ENCODE results near the gene MYO1F.

DNA sequence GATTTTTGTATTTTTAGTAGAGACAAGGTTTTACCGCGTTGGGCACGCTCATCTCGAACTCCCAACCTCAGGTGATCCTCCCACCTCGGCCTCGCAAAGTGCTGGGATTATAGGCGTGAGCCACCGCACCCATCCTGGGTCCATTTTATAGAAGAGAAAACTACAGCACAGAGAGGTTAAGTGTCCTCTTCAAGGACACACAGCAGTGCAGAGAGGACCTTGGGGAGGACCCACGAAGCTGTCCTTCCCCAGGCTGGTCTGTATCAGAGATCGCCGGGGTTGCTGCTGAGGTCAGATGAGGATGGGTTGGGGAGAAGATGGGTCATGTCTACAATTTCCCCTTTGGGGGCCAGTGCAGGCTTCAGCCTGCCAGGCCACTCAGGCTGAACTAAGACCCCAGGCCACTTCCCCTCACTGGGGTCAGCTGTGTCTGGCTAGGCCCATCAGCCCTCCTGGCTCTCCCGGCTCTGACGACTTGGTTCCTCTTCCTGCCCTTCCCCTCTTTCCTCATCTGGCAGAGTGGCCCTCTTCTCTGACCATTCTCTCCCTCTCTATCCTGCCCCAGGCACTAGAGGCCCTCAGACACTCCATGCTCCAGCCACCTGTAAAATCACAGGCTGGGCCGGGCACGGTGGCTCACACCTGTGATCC lies 9.6 kb downstream of the MYO1F start:
- no peak for TF ChIP-seq CBX8 (IDR thresholded peaks at IDR 0.05)
- TF ChIP-seq JUNB (IDR thresholded peaks at IDR 0.05) = no peak
- no peak for TF ChIP-seq MYC (IDR thresholded peaks at IDR 0.05; ENCODE audit: borderline replicate concordance, low read length)
- TF ChIP-seq, protein P1, sequence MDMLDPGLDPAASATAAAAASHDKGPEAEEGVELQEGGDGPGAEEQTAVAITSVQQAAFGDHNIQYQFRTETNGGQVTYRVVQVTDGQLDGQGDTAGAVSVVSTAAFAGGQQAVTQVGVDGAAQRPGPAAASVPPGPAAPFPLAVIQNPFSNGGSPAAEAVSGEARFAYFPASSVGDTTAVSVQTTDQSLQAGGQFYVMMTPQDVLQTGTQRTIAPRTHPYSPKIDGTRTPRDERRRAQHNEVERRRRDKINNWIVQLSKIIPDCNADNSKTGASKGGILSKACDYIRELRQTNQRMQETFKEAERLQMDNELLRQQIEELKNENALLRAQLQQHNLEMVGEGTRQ (IDR thresholded peaks at IDR 0.05) = no peak
- TF ChIP-seq, protein P2, sequence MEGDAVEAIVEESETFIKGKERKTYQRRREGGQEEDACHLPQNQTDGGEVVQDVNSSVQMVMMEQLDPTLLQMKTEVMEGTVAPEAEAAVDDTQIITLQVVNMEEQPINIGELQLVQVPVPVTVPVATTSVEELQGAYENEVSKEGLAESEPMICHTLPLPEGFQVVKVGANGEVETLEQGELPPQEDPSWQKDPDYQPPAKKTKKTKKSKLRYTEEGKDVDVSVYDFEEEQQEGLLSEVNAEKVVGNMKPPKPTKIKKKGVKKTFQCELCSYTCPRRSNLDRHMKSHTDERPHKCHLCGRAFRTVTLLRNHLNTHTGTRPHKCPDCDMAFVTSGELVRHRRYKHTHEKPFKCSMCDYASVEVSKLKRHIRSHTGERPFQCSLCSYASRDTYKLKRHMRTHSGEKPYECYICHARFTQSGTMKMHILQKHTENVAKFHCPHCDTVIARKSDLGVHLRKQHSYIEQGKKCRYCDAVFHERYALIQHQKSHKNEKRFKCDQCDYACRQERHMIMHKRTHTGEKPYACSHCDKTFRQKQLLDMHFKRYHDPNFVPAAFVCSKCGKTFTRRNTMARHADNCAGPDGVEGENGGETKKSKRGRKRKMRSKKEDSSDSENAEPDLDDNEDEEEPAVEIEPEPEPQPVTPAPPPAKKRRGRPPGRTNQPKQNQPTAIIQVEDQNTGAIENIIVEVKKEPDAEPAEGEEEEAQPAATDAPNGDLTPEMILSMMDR (IDR thresholded peaks at IDR 0.05) = no peak
- TF ChIP-seq CHD2 (IDR thresholded peaks at IDR 0.05; ENCODE audit: low read length, partially characterized antibody) = no peak
- TF ChIP-seq POLR2A (IDR thresholded peaks at IDR 0.05; ENCODE audit: low read length) = no peak
- TF ChIP-seq, protein P3, sequence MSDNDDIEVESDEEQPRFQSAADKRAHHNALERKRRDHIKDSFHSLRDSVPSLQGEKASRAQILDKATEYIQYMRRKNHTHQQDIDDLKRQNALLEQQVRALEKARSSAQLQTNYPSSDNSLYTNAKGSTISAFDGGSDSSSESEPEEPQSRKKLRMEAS (IDR thresholded peaks at IDR 0.05) = no peak
- TF ChIP-seq HOXA7 (CRISPR knock-in tag; IDR thresholded peaks at IDR 0.05) = no peak
- TF ChIP-seq, protein P4, sequence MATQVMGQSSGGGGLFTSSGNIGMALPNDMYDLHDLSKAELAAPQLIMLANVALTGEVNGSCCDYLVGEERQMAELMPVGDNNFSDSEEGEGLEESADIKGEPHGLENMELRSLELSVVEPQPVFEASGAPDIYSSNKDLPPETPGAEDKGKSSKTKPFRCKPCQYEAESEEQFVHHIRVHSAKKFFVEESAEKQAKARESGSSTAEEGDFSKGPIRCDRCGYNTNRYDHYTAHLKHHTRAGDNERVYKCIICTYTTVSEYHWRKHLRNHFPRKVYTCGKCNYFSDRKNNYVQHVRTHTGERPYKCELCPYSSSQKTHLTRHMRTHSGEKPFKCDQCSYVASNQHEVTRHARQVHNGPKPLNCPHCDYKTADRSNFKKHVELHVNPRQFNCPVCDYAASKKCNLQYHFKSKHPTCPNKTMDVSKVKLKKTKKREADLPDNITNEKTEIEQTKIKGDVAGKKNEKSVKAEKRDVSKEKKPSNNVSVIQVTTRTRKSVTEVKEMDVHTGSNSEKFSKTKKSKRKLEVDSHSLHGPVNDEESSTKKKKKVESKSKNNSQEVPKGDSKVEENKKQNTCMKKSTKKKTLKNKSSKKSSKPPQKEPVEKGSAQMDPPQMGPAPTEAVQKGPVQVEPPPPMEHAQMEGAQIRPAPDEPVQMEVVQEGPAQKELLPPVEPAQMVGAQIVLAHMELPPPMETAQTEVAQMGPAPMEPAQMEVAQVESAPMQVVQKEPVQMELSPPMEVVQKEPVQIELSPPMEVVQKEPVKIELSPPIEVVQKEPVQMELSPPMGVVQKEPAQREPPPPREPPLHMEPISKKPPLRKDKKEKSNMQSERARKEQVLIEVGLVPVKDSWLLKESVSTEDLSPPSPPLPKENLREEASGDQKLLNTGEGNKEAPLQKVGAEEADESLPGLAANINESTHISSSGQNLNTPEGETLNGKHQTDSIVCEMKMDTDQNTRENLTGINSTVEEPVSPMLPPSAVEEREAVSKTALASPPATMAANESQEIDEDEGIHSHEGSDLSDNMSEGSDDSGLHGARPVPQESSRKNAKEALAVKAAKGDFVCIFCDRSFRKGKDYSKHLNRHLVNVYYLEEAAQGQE (IDR thresholded peaks at IDR 0.05) = no peak
- TF ChIP-seq CEBPB (IDR thresholded peaks at IDR 0.05) = no peak

Measured in A549 (cell line).